ENCODE results near the gene BMP2K. TPM values are rescaled to one million over a fixed set of nuclear protein-coding genes. Genes with fewer than 3 reads are reported as not detected.
"Not testable (repeated sequence)": the region's sequence is repeated elsewhere in the genome, so short reads cannot be mapped to it uniquely, and the experiment has no call there.

The BMP2K gene
- total RNA-seq, 1 donor from 2014 or later = 25.2 TPM

GRCh38 chr4:78863254-78863869 is 87.2 kb downstream of the BMP2K start:
- Histone ChIP-seq H3K36me3 (ENCODE audit: control insufficient read depth, insufficient read depth, low read length) (no peaks in the 10 kb centered on the region), H3K4me3 (ENCODE audit: low read depth, low read length) (no peak overlapping the region), H3K27me3 (ENCODE audit: control insufficient read depth, insufficient read depth, low read length) (no peaks in the 10 kb centered on the region)
- TF ChIP-seq, protein P1, sequence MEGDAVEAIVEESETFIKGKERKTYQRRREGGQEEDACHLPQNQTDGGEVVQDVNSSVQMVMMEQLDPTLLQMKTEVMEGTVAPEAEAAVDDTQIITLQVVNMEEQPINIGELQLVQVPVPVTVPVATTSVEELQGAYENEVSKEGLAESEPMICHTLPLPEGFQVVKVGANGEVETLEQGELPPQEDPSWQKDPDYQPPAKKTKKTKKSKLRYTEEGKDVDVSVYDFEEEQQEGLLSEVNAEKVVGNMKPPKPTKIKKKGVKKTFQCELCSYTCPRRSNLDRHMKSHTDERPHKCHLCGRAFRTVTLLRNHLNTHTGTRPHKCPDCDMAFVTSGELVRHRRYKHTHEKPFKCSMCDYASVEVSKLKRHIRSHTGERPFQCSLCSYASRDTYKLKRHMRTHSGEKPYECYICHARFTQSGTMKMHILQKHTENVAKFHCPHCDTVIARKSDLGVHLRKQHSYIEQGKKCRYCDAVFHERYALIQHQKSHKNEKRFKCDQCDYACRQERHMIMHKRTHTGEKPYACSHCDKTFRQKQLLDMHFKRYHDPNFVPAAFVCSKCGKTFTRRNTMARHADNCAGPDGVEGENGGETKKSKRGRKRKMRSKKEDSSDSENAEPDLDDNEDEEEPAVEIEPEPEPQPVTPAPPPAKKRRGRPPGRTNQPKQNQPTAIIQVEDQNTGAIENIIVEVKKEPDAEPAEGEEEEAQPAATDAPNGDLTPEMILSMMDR (IDR thresholded peaks at IDR 0.05; ENCODE audit: insufficient read depth, low read length, poor library complexity, severe bottlenecking) = no peak
- no peak for DNase-seq (ENCODE audit: low read depth)

GRCh38 chr4:78863991-78864390 is 87.8 kb downstream of the BMP2K start:
- DNase-seq (ENCODE audit: low read depth) = no peak
- no peak overlapping the region for H3K4me3 ChIP-seq (ENCODE audit: low read depth, low read length)
- TF ChIP-seq, protein P1 (IDR thresholded peaks at IDR 0.05; ENCODE audit: insufficient read depth, low read length, poor library complexity, severe bottlenecking) = no peak
- no peaks in the 10 kb centered on the region for H3K27me3 ChIP-seq (ENCODE audit: control insufficient read depth, insufficient read depth, low read length)
- H3K36me3 ChIP-seq (ENCODE audit: control insufficient read depth, insufficient read depth, low read length) = no peaks in the 10 kb centered on the region

DNA sequence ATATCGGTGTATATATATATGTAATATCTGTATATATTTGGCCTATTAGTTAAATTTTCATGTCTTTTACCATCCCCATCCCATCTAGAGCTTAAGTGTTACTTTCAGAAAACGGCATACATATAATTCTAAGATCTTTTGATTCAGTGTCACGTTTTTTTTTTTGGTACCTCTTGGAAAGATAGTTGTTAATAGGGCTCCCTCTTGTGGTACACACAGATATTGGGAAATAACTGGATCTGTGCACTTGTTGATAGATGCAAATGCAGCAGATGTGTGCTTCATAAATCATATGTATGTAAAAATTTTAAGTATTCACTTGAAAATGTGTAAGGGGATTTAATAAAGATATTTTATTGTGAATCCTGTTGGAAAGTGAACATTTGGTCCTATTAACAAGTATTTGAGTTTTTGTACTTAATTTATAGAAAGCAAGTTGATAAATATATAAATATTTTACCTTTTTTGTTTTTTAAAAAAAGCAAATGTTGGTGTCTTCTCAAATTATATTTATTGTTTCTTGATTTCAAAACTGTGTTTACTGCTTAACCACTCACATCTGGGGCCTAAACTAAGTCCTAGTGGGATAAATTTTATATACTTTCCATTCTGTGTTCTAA is 88.4 kb downstream of the BMP2K start:
- peak; percentile 43 for DNase-seq (ENCODE audit: low read depth)
- TF ChIP-seq, protein P1 (IDR thresholded peaks at IDR 0.05; ENCODE audit: insufficient read depth, low read length, poor library complexity, severe bottlenecking) = peak; percentile 62
- no peak overlapping the region for H3K4me3 ChIP-seq (ENCODE audit: low read depth, low read length)

GRCh38 chr4:78865451-78865850 is 89.3 kb downstream of the BMP2K start:
- no peaks in the 10 kb centered on the region for H3K27me3 ChIP-seq (ENCODE audit: control insufficient read depth, insufficient read depth, low read length)
- no peak overlapping the region for H3K4me3 ChIP-seq (ENCODE audit: low read depth, low read length)
- DNase-seq (ENCODE audit: low read depth) = no peak
- TF ChIP-seq, protein P1 (IDR thresholded peaks at IDR 0.05; ENCODE audit: insufficient read depth, low read length, poor library complexity, severe bottlenecking) = no peak
- no peaks in the 10 kb centered on the region for H3K36me3 ChIP-seq (ENCODE audit: control insufficient read depth, insufficient read depth, low read length)

More for the DNA sequence above, 88.4 kb downstream of the BMP2K start:
- H3K27me3 ChIP-seq (ENCODE audit: control insufficient read depth, insufficient read depth, low read length) = no peaks in the 10 kb centered on the region
- H3K36me3 ChIP-seq (ENCODE audit: control insufficient read depth, insufficient read depth, low read length) = no peaks in the 10 kb centered on the region

DNA sequence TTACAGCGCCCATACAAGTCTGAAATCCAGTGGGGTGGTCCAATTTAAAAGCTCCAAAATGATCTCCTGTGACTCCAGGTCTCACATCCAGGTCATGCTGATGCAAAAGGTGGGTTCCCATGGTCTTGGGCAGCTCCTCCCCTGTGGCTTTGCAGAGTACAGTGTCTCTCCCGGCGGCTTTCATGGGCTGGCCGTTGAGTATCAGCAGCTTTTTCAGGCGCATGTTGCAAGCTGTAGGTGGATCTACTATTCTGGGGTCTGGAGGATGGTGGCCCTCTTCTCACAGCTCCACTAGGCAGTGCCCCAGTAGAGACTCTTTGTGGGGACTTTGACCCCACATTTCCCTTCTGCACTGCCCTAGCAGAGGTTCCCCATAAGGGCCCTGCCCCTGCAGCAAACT is 92.6 kb downstream of the BMP2K start:
- not testable (repeated sequence) for H3K27me3 ChIP-seq (ENCODE audit: control insufficient read depth, insufficient read depth, low read length); H3K4me3 ChIP-seq (ENCODE audit: low read depth, low read length); DNase-seq (ENCODE audit: low read depth); H3K36me3 ChIP-seq (ENCODE audit: control insufficient read depth, insufficient read depth, low read length)

DNA sequence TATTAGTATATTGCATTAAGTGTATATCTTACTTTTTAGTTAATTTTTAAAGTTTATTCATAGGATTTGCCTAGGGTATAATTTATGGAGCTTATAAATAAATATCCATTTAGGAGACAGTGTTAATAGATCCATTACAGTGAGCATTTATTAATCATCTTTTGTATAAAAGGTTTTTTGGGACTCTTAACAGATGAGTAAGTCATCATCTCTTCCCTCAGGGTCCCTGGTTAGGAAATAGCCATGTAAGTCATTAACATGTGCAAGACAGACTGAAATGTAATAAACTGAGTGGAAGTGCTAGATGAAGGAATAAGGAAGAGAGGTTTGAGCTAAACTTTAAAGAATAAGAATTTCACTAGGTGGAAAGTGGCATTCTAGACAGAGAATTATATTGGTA is 93.9 kb downstream of the BMP2K start:
- Histone ChIP-seq H3K27me3 (ENCODE audit: control insufficient read depth, insufficient read depth, low read length) (no peaks in the 10 kb centered on the region), H3K36me3 (ENCODE audit: control insufficient read depth, insufficient read depth, low read length) (peaks cover 2% of the 10 kb centered on the region), H3K4me3 (ENCODE audit: low read depth, low read length) (no peak overlapping the region)
- no peak for DNase-seq (ENCODE audit: low read depth)
- TF ChIP-seq, protein P1 (IDR thresholded peaks at IDR 0.05; ENCODE audit: insufficient read depth, low read length, poor library complexity, severe bottlenecking) = no peak

All from kidney epithelial cell (primary cell).